ENCODE data around the gene ELMOD3.

The ELMOD3 gene

GRCh38 chr2:85368921-85369320 is 14.4 kb downstream of the ELMOD3 start:
- no peak overlapping the region for H3K18ac ChIP-seq (ENCODE audit: low read depth in 1 of 2, low read length in 2 of 2)

GRCh38 chr2:85369500-85369899 is 14.9 kb downstream of the ELMOD3 start:
- H3K4me3 ChIP-seq (ENCODE audit: insufficient read depth in 1 of 2, low read depth in 1 of 2, low read length in 2 of 2): no peak overlapping the region
- H4K91ac ChIP-seq (ENCODE audit: low read length): peak overlapping the region; percentile 48
- no peak overlapping the region for H2BK120ac ChIP-seq (ENCODE audit: low read depth, low read length)
- no peak overlapping the region for H2AFZ ChIP-seq (ENCODE audit: low read depth, low read length)
- H3K27me3 ChIP-seq (ENCODE audit: control insufficient read depth in 1 of 2, insufficient read depth in 1 of 2, low read length in 2 of 2): no peaks in the 10 kb centered on the region
- no peak overlapping the region for H3K18ac ChIP-seq (ENCODE audit: low read depth in 1 of 2, low read length in 2 of 2)
- peaks cover 1% of the 10 kb centered on the region for H3K4me1 ChIP-seq (ENCODE audit: control insufficient read depth, insufficient read depth, low read depth, low read length)
- no peak overlapping the region for H3K23ac ChIP-seq (ENCODE audit: low read length in 2 of 2)
- H3K79me1 ChIP-seq (replicated peaks; ENCODE audit: low read length, poor library complexity, severe bottlenecking): no peaks in the 10 kb centered on the region
- H3K9me3 ChIP-seq (ENCODE audit: control insufficient read depth, low read length): no peaks in the 10 kb centered on the region
- no peak overlapping the region for H3K27ac ChIP-seq (ENCODE audit: low read length, poor library complexity, severe bottlenecking)
- no peak overlapping the region for H3K9ac ChIP-seq (ENCODE audit: low read length)
- no peak overlapping the region for H3K4me2 ChIP-seq (ENCODE audit: low read length, poor library complexity, severe bottlenecking)
- no peak for DNase-seq
- H3K36me3 ChIP-seq (ENCODE audit: control insufficient read depth in 1 of 2, insufficient read depth in 2 of 2, low read depth in 1 of 2, low read length in 2 of 2): peaks cover 22 to 44% of the 10 kb centered on the region in 2 experiments
- no peak overlapping the region for H2AK5ac ChIP-seq (ENCODE audit: low read length, severe bottlenecking)
- H3K4ac ChIP-seq (ENCODE audit: low read depth in 1 of 2, low read length in 2 of 2): no peak overlapping the region
- no peak overlapping the region for H4K8ac ChIP-seq (ENCODE audit: low read length)
- 87% methylated on average over 5 of the region's 5 CpGs for WGBS
- H2BK15ac ChIP-seq (ENCODE audit: low read depth, poor library complexity, severe bottlenecking): no peak overlapping the region
- peak overlapping the region in 1 of 2 experiments; percentile 19 for H2BK12ac ChIP-seq (ENCODE audit: low read length in 2 of 2)
- no peak overlapping the region for H3K14ac ChIP-seq (ENCODE audit: low read length in 2 of 2)
- no peak overlapping the region for H2BK5ac ChIP-seq (ENCODE audit: low read depth, low read length, poor library complexity, severe bottlenecking)

More at GRCh38 chr2:85368921-85369320, 14.4 kb downstream of the ELMOD3 start:
- no peak overlapping the region for H2BK5ac ChIP-seq (ENCODE audit: low read depth, low read length, poor library complexity, severe bottlenecking)
- no peak overlapping the region for H2AK5ac ChIP-seq (ENCODE audit: low read length, severe bottlenecking)
- no peak overlapping the region for H2AFZ ChIP-seq (ENCODE audit: low read depth, low read length)
- H3K4me2 ChIP-seq (ENCODE audit: low read length, poor library complexity, severe bottlenecking): no peak overlapping the region
- no peak overlapping the region for H2BK12ac ChIP-seq (ENCODE audit: low read length in 2 of 2)
- H4K8ac ChIP-seq (ENCODE audit: low read length): no peak overlapping the region
- H3K4me3 ChIP-seq (ENCODE audit: insufficient read depth in 1 of 2, low read depth in 1 of 2, low read length in 2 of 2): no peak overlapping the region
- H3K9me3 ChIP-seq (ENCODE audit: control insufficient read depth, low read length): no peaks in the 10 kb centered on the region
- peaks cover 1% of the 10 kb centered on the region for H3K4me1 ChIP-seq (ENCODE audit: control insufficient read depth, insufficient read depth, low read depth, low read length)
- no peak overlapping the region for H3K9ac ChIP-seq (ENCODE audit: low read length)
- no peak overlapping the region for H3K23ac ChIP-seq (ENCODE audit: low read length in 2 of 2)
- H3K79me1 ChIP-seq (replicated peaks; ENCODE audit: low read length, poor library complexity, severe bottlenecking): no peaks in the 10 kb centered on the region
- H4K91ac ChIP-seq (ENCODE audit: low read length): no peak overlapping the region
- no peak overlapping the region for H3K14ac ChIP-seq (ENCODE audit: low read length in 2 of 2)
- no peak for DNase-seq
- peaks cover 22 to 48% of the 10 kb centered on the region in 2 experiments for H3K36me3 ChIP-seq (ENCODE audit: control insufficient read depth in 1 of 2, insufficient read depth in 2 of 2, low read depth in 1 of 2, low read length in 2 of 2)
- no peaks in the 10 kb centered on the region for H3K27me3 ChIP-seq (ENCODE audit: control insufficient read depth in 1 of 2, insufficient read depth in 1 of 2, low read length in 2 of 2)
- no peak overlapping the region for H3K27ac ChIP-seq (ENCODE audit: low read length, poor library complexity, severe bottlenecking)
- no peak overlapping the region for H2BK120ac ChIP-seq (ENCODE audit: low read depth, low read length)
- no peak overlapping the region for H3K4ac ChIP-seq (ENCODE audit: low read depth in 1 of 2, low read length in 2 of 2)
- H2BK15ac ChIP-seq (ENCODE audit: low read depth, poor library complexity, severe bottlenecking): no peak overlapping the region

GRCh38 chr2:85371045-85371444 is 16.5 kb downstream of the ELMOD3 start:
- Histone ChIP-seq H3K23ac (ENCODE audit: low read length in 2 of 2) (no peak overlapping the region), H3K4me3 (ENCODE audit: insufficient read depth in 1 of 2, low read depth in 1 of 2, low read length in 2 of 2) (no peak overlapping the region), H3K27me3 (ENCODE audit: control insufficient read depth in 1 of 2, insufficient read depth in 1 of 2, low read length in 2 of 2) (no peaks in the 10 kb centered on the region), H4K91ac (ENCODE audit: low read length) (no peak overlapping the region), H3K4me2 (ENCODE audit: low read length, poor library complexity, severe bottlenecking) (no peak overlapping the region), H4K8ac (ENCODE audit: low read length) (no peak overlapping the region), H3K79me1 (replicated peaks; ENCODE audit: low read length, poor library complexity, severe bottlenecking) (no peaks in the 10 kb centered on the region), H2BK15ac (ENCODE audit: low read depth, poor library complexity, severe bottlenecking) (no peak overlapping the region), H3K18ac (ENCODE audit: low read depth in 1 of 2, low read length in 2 of 2) (no peak overlapping the region), H3K36me3 (ENCODE audit: control insufficient read depth in 1 of 2, insufficient read depth in 2 of 2, low read depth in 1 of 2, low read length in 2 of 2) (peaks cover 22 to 40% of the 10 kb centered on the region in 2 experiments), H2BK5ac (ENCODE audit: low read depth, low read length, poor library complexity, severe bottlenecking) (no peak overlapping the region), H2BK120ac (ENCODE audit: low read depth, low read length) (no peak overlapping the region), H2AFZ (ENCODE audit: low read depth, low read length) (no peak overlapping the region), H3K9ac (ENCODE audit: low read length) (no peak overlapping the region), H3K4me1 (ENCODE audit: control insufficient read depth, insufficient read depth, low read depth, low read length) (peaks cover 1% of the 10 kb centered on the region), H2BK12ac (ENCODE audit: low read length in 2 of 2) (no peak overlapping the region), H3K9me3 (ENCODE audit: control insufficient read depth, low read length) (no peaks in the 10 kb centered on the region), H2AK5ac (ENCODE audit: low read length, severe bottlenecking) (no peak overlapping the region), H3K4ac (ENCODE audit: low read depth in 1 of 2, low read length in 2 of 2) (no peak overlapping the region), H3K14ac (ENCODE audit: low read length in 2 of 2) (no peak overlapping the region), H3K27ac (ENCODE audit: low read length, poor library complexity, severe bottlenecking) (no peak overlapping the region)
- 98% methylated on average over 11 of the region's 11 CpGs for WGBS
- no peak for DNase-seq

GRCh38 chr2:85376291-85377065 is 21.9 kb downstream of the ELMOD3 start:
- WGBS: 98% methylated on average over 5 of the region's 5 CpGs
- H3K79me1 ChIP-seq (replicated peaks; ENCODE audit: low read length, poor library complexity, severe bottlenecking): no peaks in the 10 kb centered on the region
- no peak overlapping the region for H3K18ac ChIP-seq (ENCODE audit: low read depth in 1 of 2, low read length in 2 of 2)
- H3K9ac ChIP-seq (ENCODE audit: low read length): peak overlapping the region; percentile 30
- H3K9me3 ChIP-seq (ENCODE audit: control insufficient read depth, low read length): peaks cover 8% of the 10 kb centered on the region
- H3K36me3 ChIP-seq (ENCODE audit: control insufficient read depth in 1 of 2, insufficient read depth in 2 of 2, low read depth in 1 of 2, low read length in 2 of 2): peaks cover 15 to 50% of the 10 kb centered on the region in 2 experiments
- H2AFZ ChIP-seq (ENCODE audit: low read depth, low read length): no peak overlapping the region
- no peak overlapping the region for H2BK120ac ChIP-seq (ENCODE audit: low read depth, low read length)
- DNase-seq: peak; percentile 7
- H2BK12ac ChIP-seq (ENCODE audit: low read length in 2 of 2): no peak overlapping the region
- no peaks in the 10 kb centered on the region for H3K27me3 ChIP-seq (ENCODE audit: control insufficient read depth in 1 of 2, insufficient read depth in 1 of 2, low read length in 2 of 2)
- no peak overlapping the region for H3K4me2 ChIP-seq (ENCODE audit: low read length, poor library complexity, severe bottlenecking)
- no peak overlapping the region for H3K27ac ChIP-seq (ENCODE audit: low read length, poor library complexity, severe bottlenecking)
- H2AK5ac ChIP-seq (ENCODE audit: low read length, severe bottlenecking): no peak overlapping the region
- H3K4ac ChIP-seq (ENCODE audit: low read depth in 1 of 2, low read length in 2 of 2): no peak overlapping the region
- H3K4me3 ChIP-seq (ENCODE audit: insufficient read depth in 1 of 2, low read depth in 1 of 2, low read length in 2 of 2): peak overlapping the region in 1 of 2 experiments; percentile 45
- no peak overlapping the region for H4K91ac ChIP-seq (ENCODE audit: low read length)
- H2BK15ac ChIP-seq (ENCODE audit: low read depth, poor library complexity, severe bottlenecking): no peak overlapping the region
- H3K23ac ChIP-seq (ENCODE audit: low read length in 2 of 2): no peak overlapping the region
- H3K14ac ChIP-seq (ENCODE audit: low read length in 2 of 2): peak overlapping the region in 1 of 2 experiments; percentile 48
- H2BK5ac ChIP-seq (ENCODE audit: low read depth, low read length, poor library complexity, severe bottlenecking): no peak overlapping the region
- no peaks in the 10 kb centered on the region for H3K4me1 ChIP-seq (ENCODE audit: control insufficient read depth, insufficient read depth, low read depth, low read length)
- H4K8ac ChIP-seq (ENCODE audit: low read length): no peak overlapping the region
